MM.1S (cell line): ENCODE data around the gene SGK1.
"Not testable (repeated sequence)": the region's sequence is repeated elsewhere in the genome, so short reads cannot be mapped to it uniquely, and the experiment has no call there.

ENCODE experiments used
- DNase-seq: peaks from one replicate; pipeline ENCODE4 v3.0.0-alpha.2; 2015
- H2AFZ ChIP-seq: fragments of 300-600 bp; sonication (generic); 2 replicates; pipeline ENCODE4 v1.6.0; 2016; ENCODE audit warnings: antibody characterized with exemption, low read length
- H3F3A ChIP-seq: fragments of 300-600 bp; sonication (generic); 2 replicates; pipeline ENCODE4 v1.6.1; 2016; ENCODE audit warnings: mild to moderate bottlenecking, antibody characterized with exemption, low read length, moderate library complexity, mixed read lengths; ENCODE audit not compliant: insufficient read depth
- H3K27ac ChIP-seq: fragments of 300-600 bp; sonication (generic); 2 replicates; pipeline ENCODE4 v1.5.1; 2016; ENCODE audit warnings: mild to moderate bottlenecking, low read length
- H3K27me3 ChIP-seq: fragments of 300-600 bp; sonication (generic); replicated peaks from 2 replicates; pipeline ENCODE4 v1.6.0; 2016; ENCODE audit warnings: low read length; ENCODE audit not compliant: insufficient read depth
- H3K36me3 ChIP-seq: fragments of 300-600 bp; sonication (generic); replicated peaks from 2 replicates; pipeline ENCODE4 v1.6.1; 2016; ENCODE audit warnings: mild to moderate bottlenecking, low read length, mixed read lengths; ENCODE audit not compliant: insufficient read depth
- H3K4me1 ChIP-seq: fragments of 300-600 bp; sonication (generic); 2 replicates; pipeline ENCODE4 v1.6.1; 2016; ENCODE audit warnings: low read length, mixed read lengths
- H3K4me2 ChIP-seq: fragments of 300-600 bp; sonication (generic); 2 replicates; pipeline ENCODE4 v1.6.0; 2016; ENCODE audit warnings: low read depth, low read length
- H3K4me3 ChIP-seq: fragments of 300-600 bp; sonication (generic); 2 replicates; pipeline ENCODE4 v1.5.1; 2016; ENCODE audit warnings: low read length, mixed read lengths
- H3K79me2 ChIP-seq: fragments of 300-600 bp; sonication (generic); 2 replicates; pipeline ENCODE4 v1.6.1; 2016; ENCODE audit warnings: mixed run types, low read length, mixed read lengths
- H3K9ac ChIP-seq: fragments of 300-600 bp; sonication (generic); 2 replicates; pipeline ENCODE4 v1.6.1; 2016; ENCODE audit warnings: low read length, mixed read lengths
- H3K9me2 ChIP-seq: fragments of 300-600 bp; sonication (generic); replicated peaks from 2 replicates; pipeline ENCODE4 v1.6.1; 2016; ENCODE audit warnings: mild to moderate bottlenecking, low read length, mixed read lengths; ENCODE audit not compliant: insufficient read depth
- H3K9me3 ChIP-seq: fragments of 300-600 bp; sonication (generic); replicated peaks from 2 replicates; pipeline ENCODE4 v1.6.1; 2016; ENCODE audit warnings: mild to moderate bottlenecking, low read length, mixed read lengths; ENCODE audit not compliant: insufficient read depth
- H4K20me1 ChIP-seq: fragments of 300-600 bp; sonication (generic); 2 replicates; pipeline ENCODE4 v1.6.1; 2016; ENCODE audit warnings: mild to moderate bottlenecking, low read length, moderate library complexity, mixed read lengths; ENCODE audit not compliant: insufficient read depth
- EZH2 ChIP-seq: fragments of 300-600 bp; sonication (generic); optimal IDR thresholded peaks from 2 replicates; pipeline ENCODE3; 2017; ENCODE audit warnings: low read depth, mild to moderate bottlenecking, antibody characterized with exemption, low read length, mixed read lengths
- EZH2phosphoT487 ChIP-seq: fragments of 300-600 bp; sonication (generic); IDR thresholded peaks from 2 replicates; pipeline ENCODE4 v1.6.1; 2018; ENCODE audit warnings: antibody characterized with exemption, low read length
- TF ChIP-seq, protein P1 (sequence below): fragments of 300-600 bp; sonication (generic); IDR thresholded peaks from 2 replicates; pipeline ENCODE4 v1.5.1; 2016; ENCODE audit warnings: antibody characterized with exemption, low read length, mixed read lengths

The SGK1 gene

DNA sequence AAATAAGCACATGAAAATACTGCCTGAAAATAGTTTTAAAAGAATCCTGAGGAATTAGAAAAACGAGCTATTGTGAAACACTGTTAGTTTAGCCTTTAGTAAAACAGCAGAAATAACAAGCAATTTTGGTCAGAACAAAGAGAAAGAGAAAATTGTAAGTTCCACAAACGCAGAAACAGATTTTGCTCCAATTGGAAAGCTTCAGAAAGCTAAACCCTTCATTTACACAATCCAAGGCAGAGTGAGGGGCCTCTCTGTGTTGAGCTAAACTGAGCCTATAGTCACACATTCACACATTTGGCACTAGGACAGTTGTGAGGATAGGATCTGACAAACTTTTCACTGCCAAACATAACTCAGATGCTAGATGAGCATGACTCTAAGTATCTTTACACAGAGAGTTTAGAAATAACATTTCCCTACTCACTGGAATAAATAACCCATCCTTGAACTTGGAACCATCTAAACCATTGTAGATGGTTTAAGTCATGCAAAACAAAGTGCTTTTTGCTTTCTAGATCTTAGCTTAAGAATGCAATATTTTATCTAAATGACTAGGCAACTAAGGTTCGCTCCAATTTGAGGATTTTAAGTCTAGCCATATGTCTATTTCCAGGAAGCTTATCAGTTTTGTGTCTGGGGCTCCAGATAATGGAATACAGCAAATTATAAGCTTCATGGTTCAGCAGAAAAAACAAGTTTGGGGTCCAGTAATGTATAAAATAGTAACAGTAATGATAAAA is 122.6 kb downstream of the SGK1 start:
- Histone ChIP-seq H3K9me2 (no peaks in the 10 kb centered on the region), H2AFZ (no peak overlapping the region), H3K27me3 (no peaks in the 10 kb centered on the region), H3K9me3 (no peaks in the 10 kb centered on the region), H3K4me2 (no peak overlapping the region), H3K27ac (no peak overlapping the region), H3K79me2 (no peaks in the 10 kb centered on the region), H3F3A (peaks cover 8% of the 10 kb centered on the region), H3K4me3 (no peak overlapping the region), H4K20me1 (no peaks in the 10 kb centered on the region), H3K9ac (no peak overlapping the region), H3K4me1 (peaks cover 35% of the 10 kb centered on the region), H3K36me3 (no peaks in the 10 kb centered on the region)
- no peak for DNase-seq
- TF ChIP-seq, protein P1, sequence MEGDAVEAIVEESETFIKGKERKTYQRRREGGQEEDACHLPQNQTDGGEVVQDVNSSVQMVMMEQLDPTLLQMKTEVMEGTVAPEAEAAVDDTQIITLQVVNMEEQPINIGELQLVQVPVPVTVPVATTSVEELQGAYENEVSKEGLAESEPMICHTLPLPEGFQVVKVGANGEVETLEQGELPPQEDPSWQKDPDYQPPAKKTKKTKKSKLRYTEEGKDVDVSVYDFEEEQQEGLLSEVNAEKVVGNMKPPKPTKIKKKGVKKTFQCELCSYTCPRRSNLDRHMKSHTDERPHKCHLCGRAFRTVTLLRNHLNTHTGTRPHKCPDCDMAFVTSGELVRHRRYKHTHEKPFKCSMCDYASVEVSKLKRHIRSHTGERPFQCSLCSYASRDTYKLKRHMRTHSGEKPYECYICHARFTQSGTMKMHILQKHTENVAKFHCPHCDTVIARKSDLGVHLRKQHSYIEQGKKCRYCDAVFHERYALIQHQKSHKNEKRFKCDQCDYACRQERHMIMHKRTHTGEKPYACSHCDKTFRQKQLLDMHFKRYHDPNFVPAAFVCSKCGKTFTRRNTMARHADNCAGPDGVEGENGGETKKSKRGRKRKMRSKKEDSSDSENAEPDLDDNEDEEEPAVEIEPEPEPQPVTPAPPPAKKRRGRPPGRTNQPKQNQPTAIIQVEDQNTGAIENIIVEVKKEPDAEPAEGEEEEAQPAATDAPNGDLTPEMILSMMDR = no peak

DNA sequence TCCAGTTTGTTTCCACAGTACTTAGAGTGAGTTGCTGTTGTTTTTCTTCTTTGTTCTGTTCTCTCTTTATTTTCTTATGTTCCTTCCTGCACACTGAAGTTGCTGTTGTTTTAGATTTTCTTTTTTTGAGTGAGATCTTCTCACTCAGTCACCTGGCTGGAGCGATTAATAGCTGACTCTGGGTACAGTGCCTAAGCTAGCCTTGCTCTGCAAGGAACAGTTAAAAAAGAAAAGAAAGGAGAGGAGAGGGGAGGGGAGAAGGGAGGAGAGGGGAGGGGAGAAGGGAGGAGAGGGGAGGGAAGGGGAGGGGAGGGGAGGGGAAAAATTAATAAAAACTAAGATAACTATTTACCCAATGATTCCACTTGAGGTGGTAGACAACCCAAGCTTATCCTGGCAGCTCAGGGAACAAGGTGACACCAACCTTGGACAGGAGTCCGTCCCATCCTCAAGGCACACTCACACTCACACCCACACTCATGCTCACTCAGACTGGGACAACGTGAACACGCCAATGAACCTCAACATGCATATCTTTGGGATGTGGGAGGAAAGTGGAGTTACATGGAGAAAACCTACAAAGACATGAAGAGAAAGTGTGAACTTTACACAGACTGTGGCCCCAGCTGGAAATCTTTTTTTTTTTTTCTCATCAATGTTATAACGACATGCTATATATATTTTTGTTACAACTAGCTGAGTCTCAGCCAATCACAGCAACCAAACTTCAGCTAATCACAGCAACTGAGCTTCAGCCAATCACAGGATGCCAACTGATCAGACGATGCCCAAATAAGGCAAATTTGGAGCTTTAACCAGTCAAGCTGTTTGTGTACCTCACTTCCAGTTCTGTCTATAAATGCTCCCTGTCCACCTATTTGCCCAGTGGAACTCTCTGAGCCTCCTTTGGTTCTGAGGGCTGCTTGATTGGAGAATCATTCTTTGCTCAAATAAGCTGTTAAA is 124.1 kb downstream of the SGK1 start:
- Histone ChIP-seq H3K9me2 (no peaks in the 10 kb centered on the region), H3K4me3 (no peak overlapping the region), H3K36me3 (no peaks in the 10 kb centered on the region), H3K27ac (no peak overlapping the region), H3F3A (peaks cover 8% of the 10 kb centered on the region), H3K4me1 (peaks cover 28% of the 10 kb centered on the region), H4K20me1 (no peaks in the 10 kb centered on the region), H3K9me3 (no peaks in the 10 kb centered on the region), H3K9ac (no peak overlapping the region), H3K4me2 (no peak overlapping the region), H2AFZ (no peak overlapping the region), H3K27me3 (no peaks in the 10 kb centered on the region), H3K79me2 (no peaks in the 10 kb centered on the region)
- DNase-seq = no peak
- TF ChIP-seq EZH2phosphoT487 (no peak), EZH2 (no peak)
- TF ChIP-seq, protein P1 = no peak

DNA sequence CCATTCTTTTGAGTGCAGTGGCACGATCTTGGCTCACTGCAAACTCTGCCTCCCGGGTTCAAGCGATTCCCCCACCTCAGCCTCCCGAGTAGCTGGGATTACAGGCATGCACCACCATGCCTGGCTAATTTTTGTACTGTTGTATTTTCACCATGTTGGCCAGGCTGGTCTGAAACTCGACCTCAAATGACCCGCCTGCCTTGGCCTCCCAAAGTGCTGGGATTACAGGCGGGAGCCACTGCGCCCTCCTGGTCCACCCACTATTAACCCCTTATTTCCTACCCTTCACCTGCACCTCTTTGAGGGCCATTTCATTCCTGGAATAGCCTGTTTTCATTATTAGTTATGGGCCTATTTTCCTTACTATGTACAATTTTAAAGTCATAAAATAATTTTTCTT is 125.3 kb downstream of the SGK1 start:
- not testable (repeated sequence) for H2AFZ ChIP-seq, H3K9me2 ChIP-seq, H3K79me2 ChIP-seq, H3K9me3 ChIP-seq, H3F3A ChIP-seq, H4K20me1 ChIP-seq, H3K27me3 ChIP-seq, H3K27ac ChIP-seq, H3K4me3 ChIP-seq, H3K4me2 ChIP-seq, H3K9ac ChIP-seq, DNase-seq, H3K36me3 ChIP-seq
- H3K4me1 ChIP-seq = peaks cover 28% of the 10 kb centered on the region
